ENCODE measurements around the gene NFIC.

The NFIC gene

DNA sequence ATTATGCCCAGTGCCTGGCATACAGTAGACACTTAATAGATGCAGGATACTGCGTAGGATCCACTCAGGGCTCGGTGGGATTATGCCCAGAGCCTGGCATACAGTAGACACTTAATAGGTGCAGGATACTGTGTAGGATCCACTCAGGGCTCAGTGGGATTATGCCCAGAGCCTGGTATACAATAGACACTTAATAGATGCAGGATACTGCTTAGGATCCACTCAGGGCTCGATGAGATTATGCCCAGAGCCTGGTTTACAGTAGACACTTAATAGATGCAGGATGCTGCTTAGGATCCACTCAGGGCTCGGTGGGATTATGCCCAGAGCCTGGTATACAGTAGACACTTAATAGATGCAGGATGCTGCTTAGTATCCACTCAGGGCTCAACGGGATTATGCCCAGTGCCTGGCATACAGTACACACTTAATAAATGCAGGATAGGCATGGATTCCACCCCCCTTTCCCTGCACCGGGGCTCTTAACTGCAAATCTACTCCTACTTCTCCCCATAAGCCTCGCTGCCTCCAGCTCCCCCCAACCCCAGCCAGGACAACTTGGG is 89.1 kb downstream of the NFIC start:
- DNase-seq, result no peak

DNA sequence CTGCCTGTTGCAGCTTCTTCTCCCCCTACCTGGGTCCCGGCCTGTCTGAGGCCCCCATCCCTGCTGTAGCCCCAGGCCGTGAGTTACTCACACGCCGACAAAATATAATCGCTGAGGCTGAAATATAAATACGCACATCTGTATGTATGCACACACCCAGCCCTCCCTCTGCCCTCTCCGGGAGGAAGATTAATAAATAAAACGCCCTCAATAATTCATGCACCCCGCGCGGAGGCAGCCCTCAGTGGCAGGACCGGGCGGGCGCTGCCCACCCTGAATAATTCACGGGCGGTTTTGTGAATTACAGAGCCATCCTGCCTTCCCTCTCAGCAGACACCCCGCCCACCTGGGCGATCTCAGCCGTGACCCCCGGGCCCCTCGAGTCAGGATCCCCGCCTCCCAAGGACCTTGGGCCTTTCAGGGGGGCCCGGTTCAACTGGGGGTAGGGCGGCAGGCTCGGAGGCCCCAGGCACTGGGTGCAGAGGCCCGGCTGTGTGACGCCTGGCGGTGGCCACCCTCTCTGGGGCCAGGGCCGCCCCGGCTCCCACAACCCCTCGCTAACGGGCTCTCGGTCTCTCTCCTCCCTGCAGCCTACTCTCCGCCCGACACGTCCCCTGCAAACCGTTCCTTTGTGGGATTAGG is 89.7 kb downstream of the NFIC start:
- DNase-seq, result no peak

DNA sequence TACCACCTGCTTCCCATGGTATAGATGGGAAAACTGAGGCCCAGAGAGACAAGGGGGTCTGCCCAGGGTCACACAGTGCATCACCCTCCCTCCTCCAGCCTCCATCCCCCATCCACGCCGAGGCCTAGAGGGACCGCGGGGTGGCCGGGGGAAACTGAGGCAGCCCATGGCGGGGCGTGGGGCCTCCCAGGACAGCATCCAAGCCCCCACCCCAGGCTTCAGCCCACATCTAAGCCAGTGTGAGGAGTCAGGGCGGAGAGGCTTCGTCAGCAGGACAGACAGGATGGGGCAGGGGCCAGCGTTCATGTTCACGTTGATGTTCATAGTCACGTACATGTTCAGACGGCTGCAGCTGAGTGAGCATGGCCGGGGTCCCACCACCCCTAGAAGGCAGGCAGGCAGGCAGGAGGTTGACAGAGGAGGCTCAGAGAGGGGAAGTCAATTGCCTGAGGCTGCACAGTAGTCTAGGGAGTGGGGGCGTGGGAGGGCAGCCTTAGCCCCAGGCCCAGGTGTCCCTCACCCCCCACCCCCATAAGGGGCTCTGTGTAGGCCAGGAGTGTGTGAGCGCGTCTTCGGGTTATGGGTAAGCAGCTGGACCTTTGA is 90.6 kb downstream of the NFIC start:
- no peak for DNase-seq

GRCh38 chr19:3457528-3458228 is 91.3 kb downstream of the NFIC start:
- no peak for DNase-seq

DNA sequence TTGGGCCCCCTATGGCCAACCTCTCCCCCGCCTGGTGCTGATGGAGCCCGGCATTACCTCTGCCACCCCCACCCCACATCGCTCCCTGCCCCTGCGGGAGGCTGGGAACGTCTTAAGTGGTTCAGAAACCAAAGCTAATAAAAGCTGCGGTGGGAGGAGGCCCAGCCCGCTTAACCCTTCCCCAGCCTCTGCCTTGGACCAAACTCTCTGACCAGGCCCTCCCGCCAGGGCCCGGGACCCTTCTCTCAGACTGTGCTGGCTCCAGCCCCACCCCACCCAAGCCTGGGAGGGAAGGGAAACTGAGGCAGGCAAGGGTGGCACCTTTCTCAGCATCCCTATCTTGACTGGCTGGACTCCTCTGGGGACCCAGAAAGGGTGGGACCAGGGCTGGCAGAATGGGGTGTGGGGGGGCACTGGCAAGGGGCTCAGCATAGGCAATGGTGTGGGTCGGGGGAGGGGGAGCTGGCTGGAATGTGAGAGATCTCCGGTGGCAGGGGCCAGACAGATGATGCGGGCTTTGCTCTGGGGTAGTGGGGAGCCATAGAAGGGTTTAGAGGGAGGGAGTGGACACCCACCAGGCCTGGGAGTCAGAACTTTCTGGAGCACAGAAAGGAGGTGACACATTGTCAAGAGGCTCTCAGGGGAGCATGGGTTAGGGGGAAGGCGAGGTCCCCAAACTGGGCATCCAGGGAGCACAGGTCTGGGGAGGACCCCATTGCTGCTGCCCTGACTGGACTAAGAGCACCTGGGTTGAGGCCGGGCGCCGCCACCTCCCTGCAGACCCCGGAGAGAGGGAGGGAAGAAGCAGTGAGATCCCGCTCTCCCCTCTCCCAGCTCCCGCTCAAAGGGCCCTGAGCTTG is 92.1 kb downstream of the NFIC start:
- DNase-seq, result no peak

DNA sequence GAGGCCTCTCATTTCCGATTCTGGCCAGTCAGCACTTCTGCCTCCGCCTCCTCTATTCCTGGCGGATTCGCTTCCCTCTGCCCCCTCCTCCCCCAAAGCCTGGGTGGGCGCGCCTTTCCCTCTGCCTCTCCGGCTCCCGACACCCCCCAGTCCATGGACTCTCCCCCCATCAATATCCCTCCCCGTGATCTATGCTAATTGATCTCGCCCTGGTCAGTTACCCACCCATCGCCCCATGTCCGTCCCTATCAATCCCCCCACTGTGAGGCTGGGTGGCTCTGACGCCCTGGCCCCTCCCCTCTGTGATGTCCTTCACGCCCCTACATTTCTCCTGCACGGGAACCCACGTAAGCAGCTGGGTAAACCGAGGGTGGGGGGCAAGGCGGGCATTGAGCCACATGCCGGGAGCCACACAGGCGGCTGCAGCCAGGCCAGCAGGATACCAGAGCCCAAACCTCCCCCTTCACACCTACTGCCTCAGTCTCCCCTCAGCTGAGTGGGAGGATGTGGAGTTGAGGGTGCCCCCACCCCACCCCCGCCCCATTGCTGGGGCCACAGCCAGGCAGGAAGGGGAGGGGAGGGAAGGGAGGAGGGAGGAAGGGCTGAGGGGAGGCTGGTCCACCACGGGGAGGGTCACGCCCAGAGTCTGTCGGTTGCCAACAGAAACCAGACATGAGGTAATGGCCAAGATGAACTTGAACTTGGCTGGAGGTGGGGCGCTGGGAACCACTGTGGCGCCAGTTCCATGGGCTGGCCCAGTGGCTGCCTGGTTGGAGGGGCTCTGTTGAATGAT is 92.9 kb downstream of the NFIC start:
- DNase-seq, result peak; percentile 92

DNA sequence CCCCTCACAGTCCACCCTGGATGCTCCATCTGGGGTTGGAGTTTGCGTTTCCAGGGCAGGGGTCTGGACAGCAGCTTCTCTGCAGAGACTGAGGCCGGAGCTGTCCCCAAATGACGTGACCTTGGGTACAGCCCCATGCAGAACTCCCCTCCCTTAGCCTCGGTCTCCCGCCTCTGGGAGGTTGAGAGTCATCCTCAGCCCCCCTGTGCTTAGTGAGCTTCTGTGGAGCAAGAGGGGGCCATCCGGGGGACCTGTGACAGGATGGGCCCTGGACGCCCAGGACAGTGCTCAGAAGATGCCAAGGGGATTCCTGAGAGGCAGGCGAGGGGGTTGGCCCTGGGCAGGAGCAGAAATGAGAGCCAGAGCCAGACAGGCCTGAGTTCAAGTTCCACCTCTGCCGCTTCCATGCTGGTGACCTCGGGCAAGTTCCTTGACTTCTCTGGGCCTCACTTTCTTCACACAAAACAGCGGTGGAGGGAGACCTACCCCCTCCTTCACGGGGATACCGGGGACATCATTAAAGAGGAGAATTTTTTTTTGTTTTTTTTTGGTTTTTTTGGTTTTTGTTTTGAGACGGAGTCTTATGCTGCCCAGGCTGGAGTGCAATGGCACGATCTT is 93.7 kb downstream of the NFIC start:
- DNase-seq, result no peak

DNA sequence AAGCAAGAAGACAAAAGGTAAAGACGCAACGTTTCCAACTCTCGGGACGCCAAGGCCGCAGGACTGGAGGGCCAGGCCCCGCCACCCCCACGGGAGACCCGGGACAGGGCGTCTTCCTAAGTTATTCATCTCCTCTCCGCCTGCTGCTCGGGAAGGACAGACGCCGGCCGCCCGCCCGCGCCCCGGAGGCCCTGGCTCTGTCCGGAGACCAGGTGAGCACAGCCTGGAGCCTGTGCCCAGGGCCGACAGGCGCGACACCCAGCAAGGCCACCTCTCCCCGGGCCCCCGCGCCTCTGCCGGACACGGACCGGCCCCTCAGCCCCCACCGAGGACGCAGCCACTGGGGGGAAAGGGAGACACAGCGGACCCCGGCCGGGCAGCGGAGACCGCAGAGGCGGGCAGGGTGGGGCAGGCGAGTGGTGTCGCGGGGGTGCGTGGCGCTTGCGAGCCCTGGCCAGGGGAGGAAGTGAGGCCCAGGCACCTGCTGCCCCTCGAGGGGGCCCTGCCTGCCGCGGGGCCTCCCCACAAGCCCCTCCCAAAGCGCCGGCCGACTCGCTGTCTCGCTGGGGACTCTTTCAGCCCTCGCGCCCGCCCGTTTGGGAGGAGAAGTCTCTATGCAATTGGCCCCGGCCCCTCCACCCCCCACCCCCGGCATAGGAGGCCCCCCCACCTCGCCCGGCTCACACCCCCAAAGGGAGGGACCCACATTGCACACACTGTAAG is 96.8 kb downstream of the NFIC start:
- DNase-seq, result no peak

DNA sequence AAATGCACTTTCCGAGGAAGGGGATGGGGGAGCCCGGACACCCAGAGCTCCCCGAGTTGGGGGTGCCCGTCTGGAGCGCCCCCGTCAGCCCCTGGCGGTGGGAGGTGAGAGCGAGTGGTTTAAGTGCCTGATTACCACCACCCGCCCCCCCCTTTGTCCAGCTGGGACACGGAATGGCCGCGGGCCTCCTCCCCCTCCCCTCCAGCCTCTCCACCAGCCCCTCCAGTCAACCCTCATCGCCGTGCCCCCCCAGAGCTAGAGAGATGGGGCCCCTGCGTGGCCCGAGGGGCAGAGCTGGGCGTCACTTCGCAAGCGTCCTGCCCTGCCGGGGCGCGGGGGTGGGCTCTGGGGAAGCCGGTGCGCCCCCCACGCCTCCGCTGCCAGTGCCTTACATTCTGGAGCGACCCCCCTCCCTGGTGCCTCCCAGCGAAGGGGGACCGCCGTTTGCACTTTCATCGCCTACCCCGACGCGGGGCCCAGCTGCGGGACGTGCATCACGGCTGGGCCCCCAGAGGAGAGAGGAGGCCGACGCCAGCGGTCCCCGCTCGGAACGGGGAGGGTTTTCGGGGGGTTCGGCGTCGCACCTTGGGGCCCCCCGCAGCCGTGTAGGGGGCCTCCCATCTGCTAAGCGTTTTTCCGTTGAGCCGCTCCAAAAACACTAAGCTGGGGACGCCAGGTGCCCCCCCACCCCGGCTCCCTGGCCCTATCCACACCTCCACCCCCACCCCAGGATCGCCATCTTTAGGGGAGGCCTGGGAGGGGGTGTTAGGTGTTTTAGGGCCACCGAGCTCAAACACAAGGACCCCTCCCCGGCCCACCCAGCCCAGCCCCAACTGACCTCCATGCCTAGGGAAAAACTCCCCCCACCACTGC is 97.6 kb downstream of the NFIC start:
- no peak for DNase-seq

GRCh38 chr19:3464587-3465235 is 98.3 kb downstream of the NFIC start:
- DNase-seq, result no peak

- DNase-seq, result no peak
Measured at GRCh38 chr19:3465552-3465951, 99.2 kb downstream of the NFIC start.

GRCh38 chr19:3466635-3467034 is 100.3 kb downstream of the NFIC start:
- DNase-seq, result no peak

GRCh38 chr19:3467437-3468198 is 101.2 kb downstream of the NFIC start:
- no peak for DNase-seq

DNA sequence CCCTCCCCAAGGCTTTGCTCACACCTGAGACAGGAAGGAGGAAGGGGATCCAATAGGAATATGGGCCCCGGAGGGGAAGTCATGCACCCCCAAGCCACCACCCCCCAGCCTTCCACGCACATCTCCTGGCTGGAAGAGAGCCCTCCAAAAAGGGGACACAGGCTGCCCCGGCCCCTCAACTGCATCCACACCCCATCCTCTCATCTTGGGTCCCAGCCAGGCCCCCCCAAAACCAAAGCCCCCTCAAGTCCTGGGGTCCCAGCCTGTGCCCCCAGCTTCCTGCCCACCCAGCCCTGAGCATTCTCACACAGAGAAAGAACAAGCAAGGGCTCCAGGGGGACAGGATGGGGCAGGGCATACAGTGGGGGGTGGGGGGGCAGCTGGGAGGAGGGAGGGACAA is 101.8 kb downstream of the NFIC start:
- DNase-seq, result no peak

- no peak for DNase-seq
Measured at GRCh38 chr19:3469638-3470499, 103.5 kb downstream of the NFIC start.

- no peak for DNase-seq
Measured at GRCh38 chr19:3470500-3471128, 104.2 kb downstream of the NFIC start.

DNA sequence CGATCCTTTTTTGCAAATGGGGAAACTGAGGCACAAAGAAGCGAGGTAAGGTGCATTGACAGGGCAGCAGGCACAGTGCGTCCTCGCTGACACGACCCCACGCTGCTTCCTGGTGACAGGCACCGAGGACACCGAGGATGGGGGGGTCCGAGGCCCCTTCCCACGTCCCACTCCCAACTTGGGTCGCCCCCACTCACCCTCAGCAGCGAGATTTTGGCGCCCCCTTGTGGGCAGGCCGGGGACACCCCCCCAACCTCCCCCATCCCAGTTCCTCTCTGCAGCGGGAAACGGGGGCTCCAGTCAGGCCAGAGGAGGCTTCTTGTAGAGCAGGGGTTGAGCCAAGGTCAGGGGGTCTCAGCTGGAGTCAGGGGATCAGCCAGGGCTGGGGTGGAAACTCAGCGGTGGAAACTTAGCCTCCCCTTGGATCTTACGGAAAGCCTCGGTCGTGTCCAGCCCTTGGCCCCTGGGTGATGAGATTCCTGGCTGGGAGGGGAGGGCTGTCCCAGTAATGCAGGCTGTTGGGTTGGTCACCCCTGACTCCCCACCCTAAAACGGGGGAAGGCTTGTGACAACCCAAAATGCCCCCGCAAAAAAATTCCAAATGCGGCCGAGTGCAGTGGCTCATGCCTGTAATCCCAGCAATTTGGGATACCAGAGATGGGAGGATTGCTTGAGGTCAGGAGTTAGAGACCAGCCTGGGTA is 105.7 kb downstream of the NFIC start:
- DNase-seq, result no peak
